Mesenchymal stem cell (in vitro differentiated cells and primary cell): ENCODE data around the gene COL23A1.

Experiments used
- DNase-seq: peaks from one replicate; pipeline ENCODE4 v3.0.0-alpha.2; 2013
- H2AFZ ChIP-seq: one replicate; pipeline ENCODE4 v1.6.1; 2013; ENCODE audit warnings: low read depth, mild to moderate bottlenecking, control low read depth, inconsistent platforms, low read length, moderate library complexity
- H2AK5ac ChIP-seq: 2 replicates; pipeline ENCODE4 v1.6.1; 2013; ENCODE audit warnings: low read length, moderate library complexity, mild to moderate bottlenecking, inconsistent platforms; ENCODE audit not compliant: severe bottlenecking
- H2BK120ac ChIP-seq: one replicate; pipeline ENCODE4 v1.6.1; 2013; ENCODE audit warnings: low read depth, mild to moderate bottlenecking, inconsistent platforms, low read length, moderate library complexity
- H2BK12ac ChIP-seq, 2 experiments: one replicate each; pipeline ENCODE4 v1.6.1; 2013; ENCODE audit warnings: inconsistent platforms in 2 of 2, low read length in 2 of 2, mild to moderate bottlenecking in 2 of 2, moderate library complexity in 2 of 2, control low read depth in 1 of 2
- H2BK15ac ChIP-seq: one replicate; pipeline ENCODE4 v1.6.1; 2013; ENCODE audit warnings: mild to moderate bottlenecking, low read depth, inconsistent platforms; ENCODE audit not compliant: poor library complexity, severe bottlenecking
- H2BK5ac ChIP-seq: 2 replicates; pipeline ENCODE4 v1.6.1; 2013; ENCODE audit warnings: low read depth, mild to moderate bottlenecking, low read length, control low read depth, inconsistent platforms; ENCODE audit not compliant: poor library complexity, severe bottlenecking
- H3K14ac ChIP-seq, 2 experiments: one replicate each; pipeline ENCODE4 v1.6.1; 2013; ENCODE audit warnings: inconsistent platforms in 2 of 2, low read length in 2 of 2, control low read depth in 1 of 2, mild to moderate bottlenecking in 1 of 2, moderate library complexity in 1 of 2
- H3K18ac ChIP-seq, 2 experiments: one replicate each; pipeline ENCODE4 v1.6.1; 2013; ENCODE audit warnings: inconsistent platforms in 2 of 2, low read length in 2 of 2, control low read depth in 1 of 2, low read depth in 1 of 2, mild to moderate bottlenecking in 1 of 2
- H3K23ac ChIP-seq, 2 experiments: one replicate each; pipeline ENCODE4 v1.6.1; 2013; ENCODE audit warnings: inconsistent platforms in 2 of 2, low read length in 2 of 2, mild to moderate bottlenecking in 2 of 2, moderate library complexity in 2 of 2, control low read depth in 1 of 2
- H3K27ac ChIP-seq: 2 replicates; pipeline ENCODE4 v1.5.1; 2013; ENCODE audit warnings: mild to moderate bottlenecking, moderate library complexity, low read length, control low read depth, inconsistent platforms; ENCODE audit not compliant: poor library complexity, severe bottlenecking
- H3K27me3 ChIP-seq, 2 experiments: 2 replicates each; pipeline versions ENCODE4 v1.6.1 to v1.7.0; 2013; ENCODE audit warnings: low read length in 2 of 2, mild to moderate bottlenecking in 2 of 2, moderate library complexity in 2 of 2, control low read depth in 1 of 2, inconsistent platforms in 1 of 2; ENCODE audit not compliant: control insufficient read depth in 1 of 2, insufficient read depth in 1 of 2
- H3K36me3 ChIP-seq, 2 experiments: 2 replicates each; pipeline versions ENCODE4 v1.6.1 to v1.7.0; 2013; ENCODE audit warnings: low read length in 2 of 2, control low read depth in 1 of 2, inconsistent platforms in 1 of 2, low read depth in 1 of 2, mild to moderate bottlenecking in 1 of 2; ENCODE audit not compliant: insufficient read depth in 2 of 2, control insufficient read depth in 1 of 2
- H3K4ac ChIP-seq, 2 experiments: one replicate each; pipeline ENCODE4 v1.6.1; 2013; ENCODE audit warnings: inconsistent platforms in 2 of 2, low read length in 2 of 2, mild to moderate bottlenecking in 2 of 2, moderate library complexity in 2 of 2, control low read depth in 1 of 2, low read depth in 1 of 2
- H3K4me1 ChIP-seq: 2 replicates; pipeline ENCODE4 v1.6.1; 2013; ENCODE audit warnings: low read depth, low read length, control low read depth; ENCODE audit not compliant: control insufficient read depth, insufficient read depth
- H3K4me2 ChIP-seq: 2 replicates; pipeline ENCODE4 v1.6.1; 2013; ENCODE audit warnings: low read length, mild to moderate bottlenecking, inconsistent platforms; ENCODE audit not compliant: poor library complexity, severe bottlenecking
- H3K4me3 ChIP-seq, 2 experiments: 2 replicates each; pipeline versions ENCODE4 v1.5.1 to v1.7.0; 2013; ENCODE audit warnings: low read length in 2 of 2, mild to moderate bottlenecking in 2 of 2, control low read depth in 1 of 2, low read depth in 1 of 2; ENCODE audit not compliant: insufficient read depth in 1 of 2
- H3K79me1 ChIP-seq: replicated peaks from 2 replicates; pipeline ENCODE4 v1.6.1; 2013; ENCODE audit warnings: mild to moderate bottlenecking, control low read depth, low read length, inconsistent platforms; ENCODE audit not compliant: poor library complexity, severe bottlenecking
- H3K9ac ChIP-seq: 2 replicates; pipeline ENCODE4 v1.7.0; 2013; ENCODE audit warnings: mild to moderate bottlenecking, low read length, moderate library complexity
- H3K9me3 ChIP-seq: 2 replicates; pipeline ENCODE4 v1.7.0; 2013; ENCODE audit warnings: mild to moderate bottlenecking, low read length; ENCODE audit not compliant: control insufficient read depth
- H4K8ac ChIP-seq: one replicate; pipeline ENCODE4 v1.6.1; 2013; ENCODE audit warnings: inconsistent platforms, mild to moderate bottlenecking, low read length, moderate library complexity
- H4K91ac ChIP-seq: one replicate; pipeline ENCODE4 v1.6.1; 2013; ENCODE audit warnings: mild to moderate bottlenecking, low read length, inconsistent platforms
- WGBS: methylation state at CpG from one replicate; pipeline ENCODE4 v1.1.7; 2013; ENCODE audit warnings: mixed read lengths; 5-methylcytosine and 5-hydroxymethylcytosine counted together

COL23A1 gene

GRCh38 chr5:178473854-178474253 lies 116.3 kb downstream of the COL23A1 start:
- no peak for DNase-seq
- H2BK120ac ChIP-seq = no peak overlapping the region
- H4K91ac ChIP-seq = no peak overlapping the region
- no peak overlapping the region for H3K4me3 ChIP-seq
- H3K9me3 ChIP-seq = peaks cover 13% of the 10 kb centered on the region
- H2AK5ac ChIP-seq = no peak overlapping the region
- no peaks in the 10 kb centered on the region for H3K4me1 ChIP-seq
- H2AFZ ChIP-seq = no peak overlapping the region
- no peak overlapping the region for H3K23ac ChIP-seq
- H3K36me3 ChIP-seq = no peaks in the 10 kb centered on the region
- no peak overlapping the region for H3K14ac ChIP-seq
- H3K27me3 ChIP-seq = peaks cover 0 to 23% of the 10 kb centered on the region in 2 experiments
- no peaks in the 10 kb centered on the region for H3K79me1 ChIP-seq
- no peak overlapping the region for H4K8ac ChIP-seq
- no peak overlapping the region for H3K9ac ChIP-seq
- no peak overlapping the region for H3K18ac ChIP-seq
- no peak overlapping the region for H3K4ac ChIP-seq
- WGBS = 74% methylated on average over 6 of the region's 7 CpGs
- no peak overlapping the region for H2BK12ac ChIP-seq
- H3K27ac ChIP-seq = no peak overlapping the region
- no peak overlapping the region for H3K4me2 ChIP-seq
- H2BK15ac ChIP-seq = no peak overlapping the region
- H2BK5ac ChIP-seq = no peak overlapping the region

- Histone ChIP-seq H3K4me1 (no peaks in the 10 kb centered on the region), H2AFZ (no peak overlapping the region), H3K4ac (no peak overlapping the region), H3K79me1 (no peaks in the 10 kb centered on the region), H3K9ac (no peak overlapping the region), H2BK120ac (no peak overlapping the region), H3K9me3 (peaks cover 13% of the 10 kb centered on the region), H4K8ac (no peak overlapping the region), H4K91ac (no peak overlapping the region), H2AK5ac (no peak overlapping the region), H3K27ac (no peak overlapping the region), H2BK15ac (no peak overlapping the region), H3K4me3 (no peak overlapping the region), H3K36me3 (no peaks in the 10 kb centered on the region), H2BK5ac (no peak overlapping the region), H3K27me3 (peaks cover 0 to 24% of the 10 kb centered on the region in 2 experiments), H3K18ac (no peak overlapping the region), H3K14ac (no peak overlapping the region), H3K23ac (no peak overlapping the region), H3K4me2 (no peak overlapping the region), H2BK12ac (no peak overlapping the region)
- DNase-seq = no peak
- 96% methylated on average over 4 of the region's 4 CpGs for WGBS
These were observed 118.1 kb downstream of the COL23A1 start for GRCh38 chr5:178472138-178472537.

DNA sequence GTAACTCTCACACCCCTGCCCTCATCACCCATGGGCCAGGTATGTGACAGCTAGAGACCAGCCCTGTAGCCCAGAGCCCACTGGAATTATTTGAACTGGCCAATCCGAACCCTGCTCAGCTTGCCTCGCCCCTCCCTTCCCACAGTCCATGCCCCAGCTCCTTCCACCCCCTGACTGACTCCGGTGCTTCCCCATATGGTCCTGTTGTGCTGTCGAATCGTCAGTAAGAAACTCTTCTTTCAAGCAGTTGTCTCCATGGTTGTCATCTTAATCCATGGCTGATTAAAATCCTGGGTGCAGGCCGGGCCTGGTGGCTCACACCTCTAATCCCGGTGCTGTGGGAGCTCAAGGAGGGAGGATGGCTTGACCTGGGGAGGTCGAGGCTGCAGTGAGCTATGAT lies 118.5 kb downstream of the COL23A1 start:
- no peaks in the 10 kb centered on the region for H3K36me3 ChIP-seq
- H2BK15ac ChIP-seq = no peak overlapping the region
- H3K4ac ChIP-seq = no peak overlapping the region
- H2BK120ac ChIP-seq = no peak overlapping the region
- H2AK5ac ChIP-seq = no peak overlapping the region
- H3K23ac ChIP-seq = no peak overlapping the region
- no peak for DNase-seq
- no peaks in the 10 kb centered on the region for H3K79me1 ChIP-seq
- H2BK5ac ChIP-seq = no peak overlapping the region
- H3K4me2 ChIP-seq = no peak overlapping the region
- H3K27me3 ChIP-seq = peaks cover 0 to 28% of the 10 kb centered on the region in 2 experiments
- 67% methylated on average over 8 of the region's 8 CpGs for WGBS
- H3K9ac ChIP-seq = no peak overlapping the region
- no peak overlapping the region for H2BK12ac ChIP-seq
- no peak overlapping the region for H4K8ac ChIP-seq
- H3K4me1 ChIP-seq = no peaks in the 10 kb centered on the region
- no peak overlapping the region for H3K27ac ChIP-seq
- peaks cover 13% of the 10 kb centered on the region for H3K9me3 ChIP-seq
- H4K91ac ChIP-seq = no peak overlapping the region
- no peak overlapping the region for H2AFZ ChIP-seq
- no peak overlapping the region for H3K14ac ChIP-seq
- no peak overlapping the region for H3K18ac ChIP-seq
- no peak overlapping the region for H3K4me3 ChIP-seq

GRCh38 chr5:178470760-178471025 lies 119.5 kb downstream of the COL23A1 start:
- Histone ChIP-seq H3K4ac (no peak overlapping the region), H3K9ac (no peak overlapping the region), H3K4me2 (no peak overlapping the region), H3K4me3 (no peak overlapping the region), H2BK120ac (no peak overlapping the region), H2AK5ac (no peak overlapping the region), H4K91ac (no peak overlapping the region), H3K9me3 (peaks cover 10% of the 10 kb centered on the region), H3K36me3 (no peaks in the 10 kb centered on the region), H3K27me3 (peaks cover 0 to 24% of the 10 kb centered on the region in 2 experiments), H3K4me1 (no peaks in the 10 kb centered on the region), H2BK5ac (no peak overlapping the region), H3K23ac (no peak overlapping the region), H2BK15ac (no peak overlapping the region), H2BK12ac (no peak overlapping the region), H3K27ac (no peak overlapping the region), H3K14ac (no peak overlapping the region), H2AFZ (no peak overlapping the region), H4K8ac (no peak overlapping the region), H3K79me1 (no peaks in the 10 kb centered on the region), H3K18ac (no peak overlapping the region)
- DNase-seq = no peak
- 85% methylated on average over 6 of the region's 6 CpGs for WGBS
